ENCODE data around the gene ITFG1. TPM values are rescaled to one million over a fixed set of nuclear protein-coding genes. Genes with fewer than 3 reads are reported as not detected.

Gene ITFG1
- total and polyA plus RNA-seq, 2 of the 8 experiments (the other 6 are each of a cell fraction or from before 2014, with no cell fraction given), result 13.8 to 22.2 TPM

DNA sequence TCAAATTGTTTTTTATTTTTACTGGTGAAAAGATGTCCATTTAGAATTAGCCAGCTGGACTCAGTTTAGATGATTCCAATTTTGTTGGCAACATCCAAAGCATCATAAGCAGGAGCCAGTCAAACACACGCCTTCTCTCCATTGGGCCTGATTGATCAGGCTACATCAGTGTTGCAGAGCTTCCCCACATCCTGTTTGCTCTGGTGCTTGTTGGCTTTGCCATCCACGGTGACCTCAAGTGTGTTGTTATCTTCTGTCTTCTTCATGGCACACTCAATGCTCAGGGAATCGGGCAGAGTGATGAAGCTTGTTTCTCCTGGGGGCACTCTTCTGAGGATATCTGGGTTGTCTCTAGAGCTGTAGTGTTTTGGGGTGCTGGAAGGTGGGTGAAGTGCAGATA is 310.8 kb downstream of the ITFG1 start:
- Histone ChIP-seq H4K91ac (replicated peaks; ENCODE audit: insufficient read length, low read length) (no peak overlapping the region), H3K56ac (replicated peaks; ENCODE audit: insufficient read length, low read depth, low read length) (no peak overlapping the region), H3K79me2 (ENCODE audit: control insufficient read depth in 1 of 2, insufficient read depth in 2 of 2, low read length in 2 of 2) (no peaks in the 10 kb centered on the region), H2BK5ac (ENCODE audit: low read depth, low read length) (no peak overlapping the region), H2BK15ac (ENCODE audit: low read length) (no peak overlapping the region), H3K9ac (replicated peaks in 1 of 4; ENCODE audit: extremely low read depth in 1 of 4, low read depth in 3 of 4, low read length in 3 of 4) (no peak overlapping the region), H3K18ac (ENCODE audit: extremely low read depth, low read length) (no peak overlapping the region), H3K4me1 (replicated peaks in 1 of 4; ENCODE audit: control insufficient read depth in 3 of 4, insufficient read depth in 4 of 4, low read length in 3 of 4) (no peaks in the 10 kb centered on the region), H3K23me2 (ENCODE audit: low read depth, low read length) (no peaks in the 10 kb centered on the region), H3K9me3 (ENCODE audit: insufficient read depth in 2 of 2, low read depth in 1 of 2, low read length in 1 of 2) (peaks cover 12 to 13% of the 10 kb centered on the region in 2 experiments; a peak in 3 of 4 replicates), H2BK20ac (ENCODE audit: low read length) (no peak overlapping the region), H2AK5ac (ENCODE audit: low read depth, low read length) (no peak overlapping the region), H3K36me3 (ENCODE audit: control insufficient read depth in 2 of 4, insufficient read depth in 4 of 4, low read length in 3 of 4) (peaks cover 0 to 2% (median 0%) of the 10 kb centered on the region in 4 experiments; a peak in 2 of 8 replicates), H3K14ac (ENCODE audit: insufficient read length) (no peak overlapping the region), H3K4me2 (ENCODE audit: insufficient read depth in 1 of 2, low read depth in 2 of 2, low read length in 2 of 2) (no peak overlapping the region), H2BK120ac (replicated peaks; ENCODE audit: low read depth, low read length) (no peak overlapping the region), H3K4me3 (ENCODE audit: extremely low read depth in 1 of 4, insufficient read depth in 2 of 4, low read depth in 3 of 4, low read length in 4 of 4) (no peak overlapping the region), H3K27me3 (replicated peaks in 1 of 4; ENCODE audit: control insufficient read depth in 3 of 4, extremely low read depth in 1 of 4, insufficient read depth in 3 of 4, low read length in 3 of 4) (peaks cover 0 to 9% (median 3%) of the 10 kb centered on the region in 4 experiments; a peak in 6 of 7 replicates), H3K23ac (ENCODE audit: insufficient read length) (no peak overlapping the region), H3K4ac (replicated peaks; ENCODE audit: insufficient read length, low read depth, low read length) (no peak overlapping the region), H4K20me1 (replicated peaks in 1 of 2; ENCODE audit: control insufficient read depth in 1 of 2, insufficient read depth in 2 of 2, low read length in 2 of 2) (peaks cover 0 to 2% of the 10 kb centered on the region in 2 experiments), H4K5ac (ENCODE audit: insufficient read length, low read depth, low read length) (no peak overlapping the region), H2AFZ (ENCODE audit: low read length) (no peak overlapping the region), H3K79me1 (ENCODE audit: low read depth, low read length) (no peaks in the 10 kb centered on the region), H4K8ac (ENCODE audit: extremely low read depth, insufficient read depth, low read length) (no peak overlapping the region), H2BK12ac (ENCODE audit: low read depth, low read length) (no peak overlapping the region), H3K27ac (ENCODE audit: low read depth, low read length) (no peak overlapping the region)
- ChIA-PET CTCF (ENCODE audit: partially characterized antibody) (interaction anchor here (0.6 to 2.6 kb wide), 3 partner anchors 12 to 1015 kb away, joined by 3 to 8 read pairs (median 3); no protein-coding TSS in a partner anchor), POLR2A (ENCODE audit: partially characterized antibody) (no interaction called here)
- TF ChIP-seq ZNF274 (IDR thresholded peaks at IDR 0.05; ENCODE audit: borderline replicate concordance, extremely low read depth, low read length) (no peak), GABPA (IDR thresholded peaks at IDR 0.05; ENCODE audit: borderline replicate concordance, insufficient read depth, low read length) (no peak), HDAC2 (IDR thresholded peaks at IDR 0.05; ENCODE audit: borderline replicate concordance in 1 of 2, low read depth in 2 of 2, low read length in 2 of 2) (no peak), CTBP2 (IDR thresholded peaks at IDR 0.05; ENCODE audit: borderline replicate concordance, insufficient read depth, insufficient read length, low read length) (no peak), PHF8 (conservative IDR thresholded peaks at IDR 0.05; ENCODE audit: low read depth, low read length) (no peak), CHD2 (IDR thresholded peaks at IDR 0.05; ENCODE audit: low read length) (no peak), TAF7 (optimal IDR thresholded peaks at IDR 0.05; ENCODE audit: borderline replicate concordance, low read depth, low read length) (no peak), ASH2L (IDR thresholded peaks at IDR 0.05; ENCODE audit: low read length) (no peak), EGR1 (IDR thresholded peaks at IDR 0.05; ENCODE audit: borderline replicate concordance, low read depth, low read length) (no peak), CTCF (IDR thresholded peaks at IDR 0.05; ENCODE audit: control extremely low read depth in 1 of 3, insufficient read depth in 1 of 3, low read depth in 1 of 3, low read length in 3 of 3) (no peak)
- WGBS, 2 experiments (ENCODE audit: extremely low coverage in 1 of 2, insufficient coverage in 1 of 2, insufficient read length in 1 of 2, insufficient replicate concordance in 2 of 2, low coverage in 1 of 2, low lambda C conversion rate in 2 of 2, missing lambda C conversion rate in 1 of 2), result 89% methylated on average over 3 of the region's 3 CpGs; no CpG with 5 or more reads in 1 of the 2 experiments
- FAIRE-seq (no peak), DNase-seq (ENCODE audit: low read depth in 1 of 2, low spot score in 2 of 2) (no peak)

Measured in H1 (cell line).